ENCODE data around the gene KLHL21. TPM values are rescaled to one million over a fixed set of nuclear protein-coding genes. Genes with fewer than 3 reads are reported as not detected.

KLHL21 gene
- 71.9 and 94.2 TPM in 2 replicates for total RNA-seq

DNA sequence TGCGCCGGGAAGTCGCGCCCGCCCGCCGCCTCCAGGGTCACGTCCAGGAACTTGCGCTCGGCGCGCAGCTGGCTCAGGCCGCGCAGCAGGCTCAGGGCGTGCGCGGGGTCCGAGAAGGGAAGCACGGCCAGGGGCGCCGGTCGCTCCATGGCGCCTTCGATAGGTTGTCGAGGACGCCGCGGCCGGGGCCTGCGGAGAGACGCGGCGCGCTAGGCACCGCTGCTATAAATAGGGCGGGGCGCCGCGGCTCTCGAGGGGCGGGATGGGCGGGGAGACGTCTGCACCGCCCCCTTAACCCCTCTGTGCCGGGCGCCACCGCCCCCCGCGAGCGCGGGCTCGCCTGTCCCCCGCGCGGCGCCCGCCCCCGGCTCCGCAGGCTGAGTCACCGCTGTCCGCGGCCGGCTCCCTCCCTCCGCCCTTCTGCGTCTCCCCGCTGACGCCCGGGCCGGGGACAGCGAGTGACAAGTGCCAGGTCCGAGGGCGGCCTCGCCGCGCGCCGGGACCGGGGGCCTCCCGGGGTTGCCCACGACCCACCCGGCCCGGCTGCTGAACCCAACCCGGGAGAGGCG, at the start of gene KLHL21:
TSS of gene KLHL21 (minus strand) at position 201 of the 569 bp plus-strand sequence. CDS start at position 149, 52 bp downstream.

GRCh38 chr1:6624710-6625583, 22.3 kb upstream of the KLHL21 start, which contains the start of gene THAP3:
TSS of gene THAP3 (plus strand) at chr1:6624868. CDS start at chr1:6625219, 351 bp downstream.

GRCh38 chr1:6613361-6614018, 10.8 kb upstream of the KLHL21 start, which contains the start of gene PHF13:
TSS of gene PHF13 (plus strand) at chr1:6613731. CDS start at chr1:6614067, 336 bp downstream.

GRCh38 chr1:6579374-6580118, 23.1 kb downstream of the KLHL21 start, which contains the start of gene ZBTB48:
TSS of gene ZBTB48 (plus strand) at chr1:6579994. CDS start at chr1:6580610, 616 bp downstream.

DNA sequence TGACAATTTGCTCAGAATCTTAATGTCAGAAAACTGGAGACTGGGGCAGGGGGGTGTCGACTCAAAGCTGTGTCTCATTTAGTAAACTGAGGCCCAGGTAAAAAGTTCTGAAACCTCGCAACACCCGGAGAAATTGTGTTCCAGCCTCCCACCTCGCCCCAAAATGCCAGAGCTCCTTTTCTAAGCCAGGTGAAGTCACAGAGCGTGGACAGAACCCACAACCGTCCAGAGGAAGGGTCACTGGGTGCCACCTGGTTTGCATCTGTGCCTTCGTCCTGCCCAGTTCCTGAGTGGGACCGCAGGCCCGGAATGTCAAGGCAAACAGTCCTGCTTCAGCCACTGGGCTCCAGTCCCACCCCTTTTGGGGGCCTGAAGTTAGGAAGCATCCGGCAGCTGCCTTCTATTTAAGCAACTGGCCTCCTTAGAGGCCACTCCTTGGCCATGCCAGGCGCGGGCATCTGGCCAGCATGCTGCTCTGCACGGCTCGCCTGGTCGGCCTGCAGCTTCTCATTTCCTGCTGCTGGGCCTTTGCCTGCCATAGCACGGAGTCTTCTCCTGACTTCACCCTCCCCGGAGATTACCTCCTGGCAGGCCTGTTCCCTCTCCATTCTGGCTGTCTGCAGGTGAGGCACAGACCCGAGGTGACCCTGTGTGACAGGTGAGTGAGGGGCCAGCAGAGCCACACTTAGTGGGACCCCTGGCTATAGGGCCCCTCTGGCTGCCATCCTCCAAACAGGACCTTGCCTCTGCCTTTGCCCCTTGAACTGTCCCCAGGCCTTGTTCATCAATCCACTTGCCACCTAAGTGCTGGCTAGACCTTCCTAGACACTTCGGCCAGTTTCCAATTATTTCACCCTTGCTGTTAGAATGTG, 47.5 kb downstream of the KLHL21 start, which contains the start of gene TAS1R1:
TSS of gene TAS1R1 (plus strand) at position 401 of the 872 bp plus-strand sequence. CDS start at position 468, 67 bp downstream.

GRCh38 chr1:6554031-6554906, 48.4 kb downstream of the KLHL21 start, which contains the start of gene NOL9:
TSS of gene NOL9 (minus strand) at chr1:6554513. CDS start at chr1:6554502, 11 bp downstream.

Other genes starting within 250 kb of the KLHL21 start
- 31.4 and 39.6 TPM in 2 replicates for gene ACOT7, start 209.1 kb downstream of the KLHL21 start, total RNA-seq
- under 0.01 TPM in 1 of 2 replicates, not detected in the other for gene HES2, start 182.9 kb downstream of the KLHL21 start, total RNA-seq
- 0.62 TPM in 1 of 2 replicates, not detected in the other for gene ESPN, start 178.1 kb downstream of the KLHL21 start, total RNA-seq
- 2.9 and 4.5 TPM in 2 replicates for gene TNFRSF25, start 136.7 kb downstream of the KLHL21 start, total RNA-seq
- 14.7 and 17.0 TPM in 2 replicates for gene PLEKHG5, start 111.2 kb downstream of the KLHL21 start, total RNA-seq
- gene NOL9, start 48.4 kb downstream of the KLHL21 start, total RNA-seq, result 22.2 and 24.6 TPM in 2 replicates
- gene TAS1R1, start 47.6 kb downstream of the KLHL21 start, total RNA-seq, result not detected in 2 replicates
- gene ZBTB48, start 22.9 kb downstream of the KLHL21 start, total RNA-seq, result 17.4 and 19.2 TPM in 2 replicates
- 18.6 and 19.9 TPM in 2 replicates for gene PHF13, start 10.9 kb upstream of the KLHL21 start, total RNA-seq
- gene THAP3, start 22.0 kb upstream of the KLHL21 start, total RNA-seq, result 25.7 and 31.0 TPM in 2 replicates
- gene DNAJC11, start 98.9 kb upstream of the KLHL21 start, total RNA-seq, result 28.9 and 37.4 TPM in 2 replicates
- 58.1 and 60.2 TPM in 2 replicates for gene CAMTA1, start 182.6 kb upstream of the KLHL21 start, total RNA-seq

Measured in uterine smooth muscle cell (primary cell).